OCI-M2 (cell line): Measurements from ENCODE around the gene GCNT4.
"Not testable (repeated sequence)": the region's sequence is repeated elsewhere in the genome, so short reads cannot be mapped to it uniquely, and the experiment has no call there.

ENCODE experiments used
- DNase-seq: peaks from one replicate; lab custom pipeline; 2025; ENCODE audit not compliant: unreplicated experiment; lab: John Stamatoyannopoulos, UW

GCNT4 gene, protein sequence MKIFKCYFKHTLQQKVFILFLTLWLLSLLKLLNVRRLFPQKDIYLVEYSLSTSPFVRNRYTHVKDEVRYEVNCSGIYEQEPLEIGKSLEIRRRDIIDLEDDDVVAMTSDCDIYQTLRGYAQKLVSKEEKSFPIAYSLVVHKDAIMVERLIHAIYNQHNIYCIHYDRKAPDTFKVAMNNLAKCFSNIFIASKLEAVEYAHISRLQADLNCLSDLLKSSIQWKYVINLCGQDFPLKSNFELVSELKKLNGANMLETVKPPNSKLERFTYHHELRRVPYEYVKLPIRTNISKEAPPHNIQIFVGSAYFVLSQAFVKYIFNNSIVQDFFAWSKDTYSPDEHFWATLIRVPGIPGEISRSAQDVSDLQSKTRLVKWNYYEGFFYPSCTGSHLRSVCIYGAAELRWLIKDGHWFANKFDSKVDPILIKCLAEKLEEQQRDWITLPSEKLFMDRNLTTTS

DNA sequence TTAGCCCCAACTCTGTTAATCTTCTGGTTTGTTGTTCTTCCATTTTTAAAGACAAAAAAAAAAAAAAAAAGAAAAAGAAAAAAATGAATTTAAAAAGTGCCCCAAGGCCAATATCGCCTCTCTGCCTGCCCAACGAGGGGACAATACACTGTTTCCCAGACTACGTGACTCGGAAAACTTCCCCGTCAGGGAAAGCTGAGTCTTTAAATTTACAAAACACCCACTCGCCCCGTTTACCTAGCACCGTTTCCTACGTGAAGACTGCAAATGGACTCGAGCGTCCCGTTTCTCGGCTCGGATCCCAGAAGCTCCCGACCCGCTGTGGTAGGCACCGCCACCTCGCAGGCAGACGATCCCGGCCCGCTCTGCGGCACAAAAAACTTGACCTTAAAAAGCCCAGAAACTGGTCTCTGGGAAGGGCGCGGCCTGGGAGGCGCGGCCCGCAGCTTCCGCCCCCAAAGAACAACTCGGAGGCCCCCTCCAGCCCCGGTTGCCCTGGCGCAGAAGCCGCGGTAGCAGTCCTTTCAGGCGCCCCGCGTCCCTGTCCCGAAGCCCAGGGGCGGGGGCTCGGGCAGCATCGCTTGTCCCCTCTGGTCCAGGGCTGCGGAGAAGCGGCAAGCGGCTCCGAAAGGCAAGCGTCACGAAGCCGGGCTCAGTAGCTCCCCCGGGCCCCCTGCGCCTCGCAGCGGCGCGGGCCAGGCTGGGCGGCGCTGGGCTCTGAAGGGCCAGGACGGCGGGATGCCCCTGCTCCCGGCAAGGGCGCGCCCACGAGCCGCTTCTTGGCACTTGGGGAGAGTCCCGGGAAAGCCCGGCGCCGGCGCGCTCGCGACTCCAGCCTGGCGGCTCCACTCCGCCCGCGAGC, at the start of gene GCNT4:
Gene GCNT4 (minus strand): TSS at position 367 of the 862 bp plus-strand sequence. CDS start 22,521 bp downstream, outside the sequence.
- no peak for DNase-seq

DNA sequence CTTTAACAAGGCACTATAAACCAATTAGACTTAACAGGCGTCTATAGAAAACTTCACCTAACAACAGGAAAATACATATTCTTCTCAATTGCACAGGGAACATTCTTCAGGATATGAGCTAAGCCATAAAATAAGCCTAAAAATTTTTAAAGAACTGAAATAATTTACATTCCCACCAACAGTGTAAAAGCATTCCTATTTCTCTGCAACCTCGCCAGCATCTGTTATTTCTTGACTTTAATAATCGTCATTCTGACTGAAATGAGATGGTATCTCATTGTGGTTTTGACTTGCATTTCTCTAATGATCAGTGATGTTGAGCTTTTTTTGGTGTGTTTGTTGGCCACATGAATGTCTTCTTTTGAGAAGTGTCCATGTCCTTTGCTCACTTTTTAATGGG, 43.6 kb upstream of the GCNT4 start:
- not testable (repeated sequence) for DNase-seq

DNA sequence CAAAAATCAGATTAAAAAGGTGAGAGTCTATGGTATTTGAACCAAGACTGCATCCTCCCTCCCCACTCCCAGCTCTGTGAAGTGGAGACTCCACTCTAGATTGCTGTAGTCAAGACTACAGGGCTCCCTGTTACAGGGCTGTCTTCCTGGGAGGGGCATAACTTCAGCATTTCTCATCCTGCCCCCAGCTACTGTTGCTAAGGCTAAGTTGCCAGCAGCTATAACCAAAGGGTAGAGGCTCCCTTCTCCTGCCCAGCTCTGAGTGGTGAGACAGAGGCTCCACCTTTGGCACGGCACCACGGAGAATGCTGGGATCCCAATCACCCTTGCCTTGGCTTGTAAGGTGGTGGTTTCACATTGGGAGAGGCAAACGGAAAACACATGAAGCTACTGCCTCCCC, 39.2 kb upstream of the GCNT4 start:
- no peak for DNase-seq

DNA sequence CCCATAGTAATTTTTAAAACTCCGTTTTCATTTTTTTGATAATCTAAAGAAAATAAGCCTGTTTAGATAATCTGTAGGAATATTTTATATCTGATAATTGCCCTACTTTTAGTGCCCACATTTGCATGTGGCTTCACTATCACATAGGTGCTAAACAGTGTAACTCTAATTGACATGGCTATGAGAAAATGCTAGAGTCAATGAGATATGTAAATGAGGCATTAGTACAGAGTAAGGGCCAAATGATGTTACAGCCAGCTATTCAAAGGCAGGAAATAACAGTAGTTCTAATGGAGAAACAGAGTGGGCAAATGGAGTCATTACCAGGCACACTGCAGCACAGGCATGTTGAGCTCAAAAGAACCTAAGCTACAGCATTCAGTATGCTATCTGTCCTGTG, 37.3 kb upstream of the GCNT4 start:
- no peak for DNase-seq

DNA sequence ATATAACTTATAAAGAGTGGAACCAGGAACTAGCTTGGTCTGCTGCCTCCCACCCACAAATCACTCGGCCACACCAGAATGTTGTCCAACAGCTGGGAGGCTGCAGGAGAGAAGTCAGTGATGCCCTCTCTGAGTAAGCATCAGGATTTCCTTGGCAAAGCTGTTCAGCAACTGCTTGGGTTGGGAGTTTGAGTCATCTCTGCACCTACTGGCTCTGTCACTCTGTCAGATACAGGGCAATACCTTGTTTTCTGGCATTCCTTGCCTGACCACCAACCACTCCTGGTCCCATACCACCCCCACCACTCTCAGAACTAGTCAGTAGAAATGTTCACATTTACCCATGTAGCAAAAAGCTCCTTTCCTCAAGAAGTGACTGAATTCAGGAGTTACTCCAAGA, 36.8 kb upstream of the GCNT4 start:
- DNase-seq, result no peak

DNA sequence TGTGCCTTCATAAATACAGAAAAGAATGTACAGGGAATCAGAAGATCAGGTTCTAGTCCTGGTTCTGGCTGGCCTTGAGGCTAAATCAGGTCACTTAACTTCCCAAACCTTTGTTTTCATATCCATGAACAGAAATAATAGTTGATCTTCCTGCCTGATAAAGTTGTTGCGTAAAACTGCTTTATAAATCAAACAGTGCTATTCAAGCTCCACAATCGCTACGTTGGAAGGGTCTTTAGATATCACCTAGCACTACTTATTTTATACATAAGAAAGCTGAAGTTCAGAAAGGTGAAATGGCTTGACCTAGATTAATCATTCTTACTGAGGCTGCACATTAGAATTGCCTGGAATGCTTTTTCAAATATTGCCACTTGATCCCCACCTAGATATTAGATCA, 36.3 kb upstream of the GCNT4 start:
- DNase-seq, result no peak

DNA sequence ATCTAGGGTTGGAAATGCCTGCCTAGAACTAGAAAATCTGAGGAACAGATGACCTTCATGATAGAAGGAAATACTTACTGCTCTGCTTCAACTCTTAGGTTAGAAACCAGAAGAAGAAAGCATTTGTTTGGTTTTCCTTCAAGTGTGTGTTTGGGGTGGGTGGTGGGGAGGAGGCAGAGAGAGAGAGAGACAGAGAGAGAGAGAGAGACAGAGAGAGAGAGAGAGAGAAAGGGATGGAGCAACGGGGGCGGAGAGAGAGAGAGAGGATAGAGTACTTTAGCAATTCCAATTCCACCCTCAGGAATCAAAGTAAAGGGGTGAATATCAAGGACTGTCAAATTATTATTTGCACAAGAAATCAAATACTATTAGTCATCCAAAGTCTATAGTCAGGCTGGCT, 29.2 kb upstream of the GCNT4 start:
- DNase-seq, result no peak

DNA sequence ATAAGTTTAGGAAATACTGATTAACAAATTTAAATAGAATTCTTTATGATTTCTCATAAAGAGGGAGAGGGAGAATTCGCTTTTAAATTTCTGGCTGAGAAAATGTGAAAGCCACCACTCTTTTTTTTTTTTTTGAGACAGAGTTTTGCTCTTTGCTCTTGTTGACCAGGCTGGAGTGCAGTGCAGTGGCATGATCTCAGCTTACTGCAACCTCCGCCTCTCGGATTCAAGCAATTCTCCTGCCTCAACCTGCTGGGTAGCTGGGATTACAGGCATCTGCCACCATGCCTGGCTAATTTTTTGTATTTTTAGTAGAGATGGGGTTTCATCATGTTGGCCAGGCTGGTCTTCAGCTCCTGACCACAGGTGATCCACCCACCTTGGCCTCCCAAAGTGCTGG, 27.0 kb upstream of the GCNT4 start:
- DNase-seq, result not testable (repeated sequence)

DNA sequence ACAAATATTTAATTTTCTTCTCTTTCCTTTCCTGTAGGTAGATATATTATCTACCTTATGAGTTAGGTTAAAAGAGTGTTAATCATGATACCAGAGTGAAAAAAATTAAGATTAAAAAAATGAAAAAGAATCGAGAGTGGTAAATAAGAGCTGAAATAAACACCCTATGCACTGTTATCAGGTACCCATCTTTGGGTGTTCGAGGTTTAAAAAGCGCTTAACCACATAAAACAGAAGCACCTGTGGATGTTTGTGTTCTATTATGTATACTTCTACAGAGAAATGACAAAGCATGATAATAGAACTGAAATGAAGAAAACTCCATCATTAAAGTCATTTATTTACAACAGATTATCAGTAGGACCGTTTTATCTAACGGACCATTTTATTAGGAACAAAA, 25.7 kb upstream of the GCNT4 start:
- DNase-seq, result no peak

DNA sequence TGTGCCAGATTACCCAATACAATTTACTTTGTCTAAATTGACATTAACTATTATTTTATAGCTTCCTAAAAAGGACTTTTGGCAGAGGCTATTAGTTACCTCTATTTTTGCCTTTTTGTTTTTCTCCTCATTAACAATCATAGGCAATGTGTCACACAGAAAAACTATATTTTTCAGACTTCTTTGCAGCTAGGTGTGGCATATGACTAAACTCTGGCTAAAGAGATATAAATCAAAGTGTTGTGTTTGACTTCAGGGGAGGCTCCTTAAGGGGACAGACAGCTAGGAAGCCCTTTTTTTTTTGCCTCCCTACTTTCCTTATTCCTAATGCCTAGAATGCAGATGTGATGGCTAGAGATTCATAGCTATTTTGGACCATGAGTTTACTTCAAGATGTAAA, 19.7 kb upstream of the GCNT4 start:
- DNase-seq, result no peak

DNA sequence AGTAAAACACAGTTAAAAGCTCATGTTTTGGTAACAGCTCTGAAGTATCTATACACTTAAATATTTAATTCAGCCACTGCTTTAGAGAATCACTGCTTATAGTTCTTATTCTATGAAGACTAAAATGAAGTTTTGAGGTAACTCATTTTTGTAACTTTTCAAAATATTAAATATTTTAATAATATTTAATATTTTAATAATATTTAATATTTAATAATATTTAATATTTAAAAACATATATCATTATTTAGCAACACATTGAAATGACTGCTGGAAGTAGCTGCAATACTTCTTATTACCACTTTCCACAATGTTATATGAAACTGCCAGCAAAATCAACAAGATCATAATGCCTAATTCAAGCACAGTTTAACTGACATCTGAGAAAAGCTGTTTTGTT, 18.7 kb upstream of the GCNT4 start:
- no peak for DNase-seq

DNA sequence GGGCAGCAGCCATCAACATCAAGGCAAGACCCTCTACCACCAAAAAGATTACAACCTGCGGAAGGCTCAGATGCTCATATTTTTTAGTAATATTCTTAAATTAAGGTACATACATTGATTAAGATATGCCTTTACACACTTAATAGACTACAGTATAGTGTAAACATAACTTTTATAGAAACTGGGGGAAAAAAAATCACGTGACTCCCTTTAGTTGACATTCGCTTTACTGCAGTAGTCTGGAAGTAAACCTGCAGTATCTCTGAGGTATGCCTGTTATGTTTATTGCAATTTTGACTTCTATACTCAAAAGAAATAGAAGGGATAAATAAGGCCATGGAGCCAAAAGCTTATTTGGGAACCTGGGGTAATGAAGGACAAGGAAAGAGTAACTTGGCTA, 15.1 kb upstream of the GCNT4 start:
- no peak for DNase-seq

DNA sequence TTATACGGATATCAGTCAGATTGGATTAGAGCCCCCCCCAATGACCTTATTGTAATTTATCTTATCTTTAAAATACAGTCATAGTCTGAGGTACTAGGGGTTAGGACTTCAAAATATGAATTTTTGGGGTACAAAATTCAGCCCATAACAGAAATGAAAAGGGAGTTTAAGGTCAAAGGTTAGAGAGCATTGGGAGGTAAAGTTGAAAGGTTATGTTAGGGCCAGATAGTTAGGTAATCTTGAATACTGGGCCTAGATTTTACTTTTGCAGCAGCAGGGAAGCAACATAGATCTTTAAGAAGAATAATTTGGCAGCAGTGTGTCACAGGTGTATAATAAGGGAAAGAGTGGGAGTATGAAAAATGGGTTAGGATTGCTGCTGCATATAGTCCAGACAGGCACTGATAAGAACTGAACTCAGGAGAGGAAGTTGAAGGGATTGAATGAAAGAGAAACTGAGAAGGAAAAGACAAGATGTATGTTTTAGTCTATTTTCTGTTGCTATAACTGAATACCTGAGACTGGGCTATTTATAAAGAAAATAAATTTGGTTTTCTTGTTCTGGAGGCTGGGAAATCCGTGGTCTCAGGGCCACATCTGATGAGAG, 10.7 kb upstream of the GCNT4 start:
- no peak for DNase-seq

DNA sequence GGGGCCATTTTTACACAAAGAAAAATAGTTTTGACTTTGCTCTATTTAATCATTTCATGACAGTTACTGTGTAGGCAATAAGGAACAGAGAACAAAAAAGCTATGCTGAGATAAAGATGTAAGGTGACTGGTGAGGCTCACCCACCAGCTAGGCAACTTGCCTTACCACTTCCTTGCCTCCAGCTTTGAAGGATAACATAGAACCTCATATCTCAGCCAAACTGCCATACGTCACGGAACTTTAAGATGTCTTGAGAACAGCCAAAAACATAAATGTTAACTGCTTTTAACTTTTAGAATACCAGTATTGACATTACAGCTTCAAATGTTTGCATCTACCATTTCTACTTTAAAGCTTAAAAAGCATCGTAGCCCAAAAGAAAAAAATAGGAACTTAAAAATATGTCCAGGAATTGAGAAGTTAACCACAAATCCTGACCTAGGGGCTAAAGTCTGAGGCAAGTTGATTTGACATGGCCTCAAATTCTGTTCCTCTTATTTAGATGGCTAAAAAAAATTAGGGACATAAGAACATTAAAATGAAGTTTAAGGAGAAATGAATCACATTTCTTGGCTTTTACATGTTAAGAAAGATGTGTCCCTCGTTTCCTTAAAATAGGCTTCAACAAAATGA, 7.7 kb upstream of the GCNT4 start:
- DNase-seq, result no peak

DNA sequence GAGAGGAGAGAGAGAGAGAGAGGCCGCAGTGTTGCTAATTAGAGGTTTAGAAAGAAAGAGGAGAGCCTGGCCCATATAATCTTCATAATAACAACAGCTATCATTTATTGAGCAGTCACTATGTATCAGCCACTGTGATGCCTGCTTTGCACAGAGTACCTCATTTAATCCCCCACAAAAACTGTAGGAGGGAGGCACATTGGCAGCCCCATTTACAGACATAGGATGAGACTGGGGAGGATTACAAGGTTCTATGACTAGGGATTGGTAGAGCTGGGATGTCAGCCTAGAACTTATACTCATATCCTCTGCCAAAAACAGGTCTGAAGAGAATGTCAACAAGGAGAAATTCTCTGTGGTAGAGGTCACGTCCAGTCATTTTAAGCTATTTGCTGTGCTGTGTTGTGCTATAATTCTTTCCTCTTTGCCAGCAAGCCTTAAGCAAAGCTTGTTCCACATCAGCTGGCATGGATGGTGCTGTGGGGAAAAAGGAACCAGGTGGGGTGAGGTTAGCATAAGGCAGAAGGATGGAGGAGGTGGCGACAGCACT, 6.7 kb upstream of the GCNT4 start:
- no peak for DNase-seq

DNA sequence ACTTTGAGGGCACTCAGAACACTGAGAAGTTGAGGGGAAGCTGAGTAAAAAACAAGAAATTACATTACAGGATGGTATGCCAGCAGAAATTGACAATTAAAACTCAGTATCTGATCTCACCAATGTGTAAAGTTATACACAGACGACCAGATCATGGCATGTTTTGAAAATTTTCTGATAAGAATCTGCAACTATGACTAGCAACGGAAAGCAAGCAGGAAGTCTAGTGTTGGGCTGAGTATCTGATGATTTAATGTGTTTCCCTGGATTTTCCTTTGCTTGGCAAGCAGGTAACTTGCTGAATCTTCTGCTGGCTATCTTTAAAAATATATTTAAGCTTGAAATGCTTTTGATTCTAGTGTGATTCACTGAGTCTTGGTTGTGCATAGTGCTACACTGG, 5.2 kb upstream of the GCNT4 start:
- DNase-seq, result no peak

DNA sequence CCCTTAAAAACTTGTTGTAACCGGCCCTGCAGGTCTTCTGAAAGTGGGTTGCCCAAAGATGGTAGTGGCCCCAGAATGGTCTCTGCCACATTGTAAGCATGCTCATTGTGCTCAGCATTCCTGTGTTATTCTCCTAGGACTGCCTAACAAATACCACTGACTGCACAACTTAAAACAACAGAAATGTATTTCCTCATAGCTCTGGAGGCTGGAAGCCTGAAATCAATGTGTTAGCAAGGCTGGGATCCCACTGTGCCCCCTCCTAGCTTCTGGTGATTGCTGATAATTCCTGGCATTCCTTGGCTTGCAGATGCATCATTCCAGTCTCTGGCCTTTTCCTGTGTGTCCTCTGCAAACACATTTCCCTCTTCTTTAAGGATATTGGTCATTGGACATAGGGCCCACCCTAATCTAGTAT, 3.4 kb upstream of the GCNT4 start:
- DNase-seq, result no peak

DNA sequence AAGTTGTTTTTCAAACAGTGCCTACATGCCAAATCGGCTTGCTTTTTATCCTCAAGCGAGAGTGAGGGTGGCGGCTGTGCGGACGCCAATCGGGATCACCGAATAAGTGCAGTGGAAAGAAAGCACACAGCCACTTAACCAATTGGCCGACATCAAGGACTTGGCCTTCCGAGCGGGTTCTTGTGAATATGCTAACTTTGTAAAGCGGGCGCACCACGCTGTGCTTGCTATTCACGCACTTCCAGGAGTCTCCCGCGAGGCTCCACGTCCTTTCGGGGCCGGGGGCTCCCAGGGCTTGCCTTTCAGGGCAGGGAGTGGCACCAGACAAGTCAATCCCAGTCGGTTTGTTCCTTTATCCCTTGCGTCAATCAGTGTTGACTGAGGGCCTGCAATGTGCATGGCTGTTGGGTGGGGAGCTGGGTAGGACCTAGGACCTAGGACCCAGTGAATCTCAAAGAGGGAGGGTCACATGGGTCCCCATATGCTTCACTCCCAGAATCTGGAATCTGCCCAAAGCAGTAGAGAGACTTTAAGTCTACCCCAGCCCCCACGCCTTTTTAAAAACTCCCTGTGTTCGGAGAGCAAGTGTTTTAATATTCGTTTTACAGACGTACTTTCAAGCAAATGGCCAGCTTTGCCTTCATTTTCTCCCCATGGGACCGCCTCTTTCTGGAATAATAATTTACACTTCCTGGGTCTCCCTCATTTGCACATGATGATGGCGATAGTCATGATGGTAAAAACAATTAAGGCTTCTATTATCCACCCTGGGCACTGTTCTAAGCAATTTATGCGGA, 2.0 kb upstream of the GCNT4 start:
- no peak for DNase-seq

DNA sequence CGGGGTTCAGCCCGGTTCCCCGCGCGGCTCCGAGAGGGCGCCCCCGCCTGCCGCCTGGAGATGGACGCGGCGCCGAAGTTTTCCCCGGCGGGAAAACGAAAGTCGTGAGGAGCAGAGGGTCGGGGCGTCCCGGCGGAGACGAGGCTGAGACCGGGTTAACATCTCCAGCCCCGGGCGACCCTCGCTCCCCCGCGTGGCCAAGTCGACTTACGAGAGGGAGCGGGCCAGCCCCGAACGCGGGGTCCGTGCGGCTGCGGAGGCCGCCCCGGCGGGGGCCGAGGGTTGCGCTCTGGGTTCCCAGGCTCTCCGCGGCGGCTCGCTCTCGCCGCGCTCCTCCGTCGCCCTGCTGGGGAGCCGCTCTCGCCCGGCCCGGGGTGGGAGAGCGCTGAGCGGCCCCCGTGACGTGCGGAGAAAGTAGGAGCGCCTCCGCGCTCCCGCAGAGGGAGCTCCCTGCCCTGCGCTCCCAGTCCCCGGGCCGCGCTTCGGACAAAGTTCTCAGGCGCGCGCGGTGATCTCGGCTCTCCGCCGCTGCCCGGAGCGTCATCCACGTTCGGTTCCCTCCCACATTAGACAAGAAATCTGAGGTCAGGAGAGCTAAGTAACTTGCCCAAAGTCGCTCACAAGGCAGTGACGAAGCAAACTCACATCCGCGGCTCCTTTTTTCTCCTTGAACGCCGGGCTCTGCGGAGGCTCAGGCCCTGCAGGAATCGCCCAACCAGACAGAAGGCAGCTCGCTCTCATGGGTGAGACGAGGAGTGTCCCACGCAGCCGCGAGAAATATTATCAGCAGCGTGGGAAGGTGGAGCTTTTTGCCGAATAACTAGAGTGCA, 1.2 kb upstream of the GCNT4 start:
- DNase-seq, result no peak

DNA sequence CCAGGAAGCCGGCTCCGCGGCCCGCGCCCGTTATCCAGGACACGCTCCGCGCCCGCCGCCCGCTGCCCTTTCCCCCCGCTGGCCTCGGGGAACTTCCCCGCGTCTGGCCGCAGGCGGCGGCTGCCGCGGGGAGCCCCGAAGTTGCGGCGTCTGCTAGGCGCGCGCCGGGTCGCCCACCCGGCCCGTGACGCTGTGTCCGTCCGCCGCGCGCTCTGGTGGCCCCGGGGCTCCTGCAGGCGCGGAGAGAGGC, 621 bp upstream of the GCNT4 start:
- DNase-seq, result no peak
